Endothelial cell of umbilical vein (primary cell): ENCODE measurements around the gene VWA7.

Experiments used
- EZH2 ChIP-seq: IDR thresholded peaks from 2 replicates; pipeline ENCODE4 v1.6.1; 2012; ENCODE audit warnings: borderline replicate concordance, low read depth, mild to moderate bottlenecking, moderate library complexity, low read length, inconsistent platforms; ENCODE audit not compliant: severe bottlenecking
- GATA2 ChIP-seq: IDR thresholded peaks from 2 replicates; pipeline ENCODE4 v1.7.0; 2011; ENCODE audit warnings: low read depth, mild to moderate bottlenecking, moderate library complexity, mixed read lengths, low read length; ENCODE audit not compliant: insufficient read length, insufficient read depth
- MAX ChIP-seq: IDR thresholded peaks from 2 replicates; pipeline ENCODE4 v1.6.1; 2011; ENCODE audit not compliant: insufficient read depth, insufficient read length
- MYC ChIP-seq: IDR thresholded peaks from one replicate; pipeline ENCODE4 v1.6.1; 2011; ENCODE audit warnings: mild to moderate bottlenecking, low read depth, low read length
- POLR2A ChIP-seq: IDR thresholded peaks from 2 replicates; pipeline ENCODE4 v1.6.1; 2012; ENCODE audit warnings: low read depth, mild to moderate bottlenecking, control low read depth, low read length
- POLR2AphosphoS5 ChIP-seq: IDR thresholded peaks from 2 replicates; pipeline ENCODE4 v1.6.1; 2012; ENCODE audit warnings: low read depth, mild to moderate bottlenecking, control low read depth, low read length, moderate library complexity; ENCODE audit not compliant: insufficient read depth
- TF ChIP-seq, protein P1 (sequence below), 2 donors: IDR thresholded peaks; 1 replicate in 1 of 2; 2 replicates in 1 of 2; pipeline ENCODE4 v1.5.1; 2011; ENCODE audit warnings: low read length in 2 of 2, mild to moderate bottlenecking in 2 of 2, moderate library complexity in 2 of 2, control low read depth in 1 of 2, inconsistent platforms in 1 of 2, low read depth in 1 of 2; ENCODE audit not compliant: insufficient read depth in 1 of 2; ENCODE audit errors: extremely low read depth in 1 of 2

DNA sequence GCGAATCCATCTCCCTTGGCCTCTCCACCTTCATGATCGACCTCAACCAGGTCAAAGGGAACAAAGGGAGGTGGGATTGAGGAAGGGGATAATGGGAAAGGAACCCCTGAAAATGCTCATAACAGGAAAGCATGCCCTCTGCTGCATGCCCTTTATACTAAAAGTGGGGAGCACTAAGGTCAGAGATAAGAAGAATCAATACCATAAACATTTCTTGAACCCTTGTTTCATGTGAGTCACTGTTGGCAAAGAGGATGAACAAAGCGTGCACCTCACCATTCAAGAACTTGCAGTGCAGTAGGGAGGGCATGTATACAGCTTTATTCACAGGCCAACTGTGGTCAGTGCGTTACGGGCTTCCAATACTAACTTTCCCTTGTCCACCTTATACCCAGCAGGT, 16.3 kb downstream of the VWA7 start:
- TF ChIP-seq, protein P1, sequence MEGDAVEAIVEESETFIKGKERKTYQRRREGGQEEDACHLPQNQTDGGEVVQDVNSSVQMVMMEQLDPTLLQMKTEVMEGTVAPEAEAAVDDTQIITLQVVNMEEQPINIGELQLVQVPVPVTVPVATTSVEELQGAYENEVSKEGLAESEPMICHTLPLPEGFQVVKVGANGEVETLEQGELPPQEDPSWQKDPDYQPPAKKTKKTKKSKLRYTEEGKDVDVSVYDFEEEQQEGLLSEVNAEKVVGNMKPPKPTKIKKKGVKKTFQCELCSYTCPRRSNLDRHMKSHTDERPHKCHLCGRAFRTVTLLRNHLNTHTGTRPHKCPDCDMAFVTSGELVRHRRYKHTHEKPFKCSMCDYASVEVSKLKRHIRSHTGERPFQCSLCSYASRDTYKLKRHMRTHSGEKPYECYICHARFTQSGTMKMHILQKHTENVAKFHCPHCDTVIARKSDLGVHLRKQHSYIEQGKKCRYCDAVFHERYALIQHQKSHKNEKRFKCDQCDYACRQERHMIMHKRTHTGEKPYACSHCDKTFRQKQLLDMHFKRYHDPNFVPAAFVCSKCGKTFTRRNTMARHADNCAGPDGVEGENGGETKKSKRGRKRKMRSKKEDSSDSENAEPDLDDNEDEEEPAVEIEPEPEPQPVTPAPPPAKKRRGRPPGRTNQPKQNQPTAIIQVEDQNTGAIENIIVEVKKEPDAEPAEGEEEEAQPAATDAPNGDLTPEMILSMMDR (IDR thresholded peaks at IDR 0.05; ENCODE audit: extremely low read depth in 1 of 2, insufficient read depth in 1 of 2, low read depth in 1 of 2, low read length in 2 of 2), result no peak
- no peak for TF ChIP-seq POLR2AphosphoS5
- TF ChIP-seq EZH2, result no peak
- no peak for TF ChIP-seq MYC
- no peak for TF ChIP-seq GATA2
- TF ChIP-seq MAX, result no peak
- TF ChIP-seq POLR2A, result no peak
